ENCODE measurements around the gene EXD1. TPM values are rescaled to one million over a fixed set of nuclear protein-coding genes. Genes with fewer than 3 reads are reported as not detected.

EXD1 gene
- total RNA-seq, 1 experiment from 2014 or later: not detected

DNA sequence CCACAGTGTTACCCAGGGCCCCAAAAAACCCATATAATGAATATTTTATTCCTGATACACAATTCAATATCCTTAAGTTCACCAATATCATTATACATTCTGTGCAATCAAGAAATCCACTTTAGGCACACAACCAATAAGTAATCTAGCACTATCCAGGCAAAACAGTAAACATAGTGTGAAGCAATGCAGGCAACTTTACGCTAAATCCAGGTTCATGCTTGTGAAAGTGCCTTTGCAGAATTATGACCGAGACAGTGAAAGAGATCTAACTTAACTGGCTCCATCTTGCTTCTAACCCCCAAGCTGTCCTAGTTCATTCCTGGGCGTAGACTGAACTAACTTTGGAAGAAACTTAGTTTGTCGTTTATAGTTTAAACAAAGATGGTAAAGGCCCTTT is 80.3 kb downstream of the EXD1 start:
- Histone ChIP-seq H3K4me1 (ENCODE audit: control insufficient read depth in 1 of 2, insufficient read depth in 2 of 2, low read length in 2 of 2) (peaks cover 5 to 15% of the 10 kb centered on the region in 2 experiments; a peak in 3 of 4 replicates), H3K27me3 (ENCODE audit: insufficient read depth, low read length) (no peaks in the 10 kb centered on the region), H2AFZ (ENCODE audit: low read depth, low read length, poor library complexity, severe bottlenecking) (peak overlapping the region; percentile 67), H3K79me2 (ENCODE audit: insufficient read depth, low read length) (no peaks in the 10 kb centered on the region), H3K4me3 (replicated peaks in 1 of 2; ENCODE audit: low read depth in 1 of 2, low read length in 2 of 2) (no peak overlapping the region), H3K36me3 (ENCODE audit: control insufficient read depth in 1 of 2, insufficient read depth in 2 of 2, low read length in 2 of 2) (no peaks in the 10 kb centered on the region), H4K20me1 (ENCODE audit: insufficient read depth) (no peaks in the 10 kb centered on the region), H3K9me3 (ENCODE audit: control insufficient read depth in 1 of 2, insufficient read depth in 1 of 2, low read depth in 1 of 2, low read length in 2 of 2) (no peaks in the 10 kb centered on the region), H3K9me2 (ENCODE audit: insufficient read depth) (no peaks in the 10 kb centered on the region), H3K9ac (ENCODE audit: low read length) (no peak overlapping the region), H3K27ac (ENCODE audit: low read depth, low read length) (no peak overlapping the region), H3K4me2 (ENCODE audit: low read length) (peak overlapping the region; percentile 35; the same call in 1 of the 2 replicates)
- POLR2A ChIA-PET: no interaction called here
- no peak for TF ChIP-seq RAD21 (IDR thresholded peaks at IDR 0.05; ENCODE audit: low read depth)
- TF ChIP-seq, protein P1, sequence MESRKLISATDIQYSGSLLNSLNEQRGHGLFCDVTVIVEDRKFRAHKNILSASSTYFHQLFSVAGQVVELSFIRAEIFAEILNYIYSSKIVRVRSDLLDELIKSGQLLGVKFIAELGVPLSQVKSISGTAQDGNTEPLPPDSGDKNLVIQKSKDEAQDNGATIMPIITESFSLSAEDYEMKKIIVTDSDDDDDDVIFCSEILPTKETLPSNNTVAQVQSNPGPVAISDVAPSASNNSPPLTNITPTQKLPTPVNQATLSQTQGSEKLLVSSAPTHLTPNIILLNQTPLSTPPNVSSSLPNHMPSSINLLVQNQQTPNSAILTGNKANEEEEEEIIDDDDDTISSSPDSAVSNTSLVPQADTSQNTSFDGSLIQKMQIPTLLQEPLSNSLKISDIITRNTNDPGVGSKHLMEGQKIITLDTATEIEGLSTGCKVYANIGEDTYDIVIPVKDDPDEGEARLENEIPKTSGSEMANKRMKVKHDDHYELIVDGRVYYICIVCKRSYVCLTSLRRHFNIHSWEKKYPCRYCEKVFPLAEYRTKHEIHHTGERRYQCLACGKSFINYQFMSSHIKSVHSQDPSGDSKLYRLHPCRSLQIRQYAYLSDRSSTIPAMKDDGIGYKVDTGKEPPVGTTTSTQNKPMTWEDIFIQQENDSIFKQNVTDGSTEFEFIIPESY (IDR thresholded peaks at IDR 0.05; ENCODE audit: extremely low read depth, insufficient replicate concordance, low read length): no peak
- TF ChIP-seq EGR1 (IDR thresholded peaks at IDR 0.05; ENCODE audit: low read depth): no peak
- TF ChIP-seq, protein P2, sequence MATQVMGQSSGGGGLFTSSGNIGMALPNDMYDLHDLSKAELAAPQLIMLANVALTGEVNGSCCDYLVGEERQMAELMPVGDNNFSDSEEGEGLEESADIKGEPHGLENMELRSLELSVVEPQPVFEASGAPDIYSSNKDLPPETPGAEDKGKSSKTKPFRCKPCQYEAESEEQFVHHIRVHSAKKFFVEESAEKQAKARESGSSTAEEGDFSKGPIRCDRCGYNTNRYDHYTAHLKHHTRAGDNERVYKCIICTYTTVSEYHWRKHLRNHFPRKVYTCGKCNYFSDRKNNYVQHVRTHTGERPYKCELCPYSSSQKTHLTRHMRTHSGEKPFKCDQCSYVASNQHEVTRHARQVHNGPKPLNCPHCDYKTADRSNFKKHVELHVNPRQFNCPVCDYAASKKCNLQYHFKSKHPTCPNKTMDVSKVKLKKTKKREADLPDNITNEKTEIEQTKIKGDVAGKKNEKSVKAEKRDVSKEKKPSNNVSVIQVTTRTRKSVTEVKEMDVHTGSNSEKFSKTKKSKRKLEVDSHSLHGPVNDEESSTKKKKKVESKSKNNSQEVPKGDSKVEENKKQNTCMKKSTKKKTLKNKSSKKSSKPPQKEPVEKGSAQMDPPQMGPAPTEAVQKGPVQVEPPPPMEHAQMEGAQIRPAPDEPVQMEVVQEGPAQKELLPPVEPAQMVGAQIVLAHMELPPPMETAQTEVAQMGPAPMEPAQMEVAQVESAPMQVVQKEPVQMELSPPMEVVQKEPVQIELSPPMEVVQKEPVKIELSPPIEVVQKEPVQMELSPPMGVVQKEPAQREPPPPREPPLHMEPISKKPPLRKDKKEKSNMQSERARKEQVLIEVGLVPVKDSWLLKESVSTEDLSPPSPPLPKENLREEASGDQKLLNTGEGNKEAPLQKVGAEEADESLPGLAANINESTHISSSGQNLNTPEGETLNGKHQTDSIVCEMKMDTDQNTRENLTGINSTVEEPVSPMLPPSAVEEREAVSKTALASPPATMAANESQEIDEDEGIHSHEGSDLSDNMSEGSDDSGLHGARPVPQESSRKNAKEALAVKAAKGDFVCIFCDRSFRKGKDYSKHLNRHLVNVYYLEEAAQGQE (IDR thresholded peaks at IDR 0.05; ENCODE audit: low read depth): no peak
- no peak for TF ChIP-seq ZFX (IDR thresholded peaks at IDR 0.05)
- ATAC-seq (no peak), DNase-seq (ENCODE audit: low read depth, low spot score) (no peak)
- BruUV-seq (replicated peaks): no TSS peak
- RAD21 ChIA-PET (ENCODE audit: low non-redundant PET in 1 of 2, low total read pairs in 2 of 2, uncharacterized antibody in 2 of 2, unreplicated experiment in 2 of 2): no interaction called here
- intact Hi-C loops (cut with micrococcal nuclease): no loop called here
- CTCF ChIA-PET: no interaction called here
